GM18858 (cell line): ENCODE results near the gene MZT2B.
"Not testable (repeated sequence)": the region's sequence is repeated elsewhere in the genome, so short reads cannot be mapped to it uniquely, and the experiment has no call there.

ENCODE experiments used
- ATAC-seq: cut with Tn5 transposase; IDR thresholded peaks from one replicate; pipeline ENCODE4 v1.9.1; 2021; ENCODE audit not compliant: unreplicated experiment

The MZT2B gene

DNA sequence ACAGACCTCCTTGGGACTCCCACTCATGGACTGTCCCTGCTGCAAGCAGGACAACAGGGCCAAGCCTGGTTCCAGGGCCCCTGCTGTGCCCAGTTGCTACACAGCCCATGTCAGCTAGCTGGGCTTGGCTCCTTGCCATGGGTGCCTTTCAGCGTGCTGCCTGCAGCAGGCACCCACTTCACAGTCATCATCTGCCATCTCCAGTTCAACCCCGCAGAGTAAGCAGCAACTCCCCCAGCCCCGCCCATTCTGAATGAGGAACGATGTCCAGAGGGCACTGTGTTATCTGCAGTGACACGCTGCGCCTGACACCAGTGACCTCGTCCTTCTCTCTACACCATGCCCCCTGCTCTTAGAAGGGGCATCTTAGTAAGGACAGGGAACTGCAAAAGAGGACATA lies 20.5 kb downstream of the MZT2B start:
- ATAC-seq, result not testable (repeated sequence)

DNA sequence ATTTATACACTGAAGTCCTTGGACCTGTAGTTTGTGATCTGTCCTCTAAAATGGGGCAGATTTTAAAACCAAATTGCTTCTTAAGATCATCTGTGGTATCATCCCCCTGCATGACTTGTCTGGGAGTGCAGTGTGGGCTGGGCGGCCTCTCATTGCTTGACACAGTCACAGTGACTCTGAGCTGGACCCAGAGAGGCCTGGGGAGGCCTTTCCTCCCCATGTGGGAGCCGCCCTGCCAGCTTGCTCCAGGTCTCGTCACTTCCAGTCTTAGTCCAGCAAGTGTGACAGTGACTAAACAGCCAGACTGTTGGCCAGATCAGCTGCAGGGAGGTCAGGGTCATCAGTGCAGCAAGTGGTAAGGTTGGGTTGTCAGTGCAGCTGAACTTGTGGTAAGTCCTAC lies 21.1 kb downstream of the MZT2B start:
- not testable (repeated sequence) for ATAC-seq

- ATAC-seq, result not testable (repeated sequence)
Measured at GRCh38 chr2:130207051-130207450, 25.0 kb downstream of the MZT2B start.

- ATAC-seq, result not testable (repeated sequence)
Measured at GRCh38 chr2:130219147-130219546, 37.1 kb downstream of the MZT2B start.

- ATAC-seq, result not testable (repeated sequence)
Measured at GRCh38 chr2:130220505-130220904, 38.4 kb downstream of the MZT2B start.

- ATAC-seq, result peak; percentile 90
Measured at GRCh38 chr2:130222523-130222922, 40.5 kb downstream of the MZT2B start.

- not testable (repeated sequence) for ATAC-seq
Measured at GRCh38 chr2:130228005-130228404, 45.9 kb downstream of the MZT2B start.

DNA sequence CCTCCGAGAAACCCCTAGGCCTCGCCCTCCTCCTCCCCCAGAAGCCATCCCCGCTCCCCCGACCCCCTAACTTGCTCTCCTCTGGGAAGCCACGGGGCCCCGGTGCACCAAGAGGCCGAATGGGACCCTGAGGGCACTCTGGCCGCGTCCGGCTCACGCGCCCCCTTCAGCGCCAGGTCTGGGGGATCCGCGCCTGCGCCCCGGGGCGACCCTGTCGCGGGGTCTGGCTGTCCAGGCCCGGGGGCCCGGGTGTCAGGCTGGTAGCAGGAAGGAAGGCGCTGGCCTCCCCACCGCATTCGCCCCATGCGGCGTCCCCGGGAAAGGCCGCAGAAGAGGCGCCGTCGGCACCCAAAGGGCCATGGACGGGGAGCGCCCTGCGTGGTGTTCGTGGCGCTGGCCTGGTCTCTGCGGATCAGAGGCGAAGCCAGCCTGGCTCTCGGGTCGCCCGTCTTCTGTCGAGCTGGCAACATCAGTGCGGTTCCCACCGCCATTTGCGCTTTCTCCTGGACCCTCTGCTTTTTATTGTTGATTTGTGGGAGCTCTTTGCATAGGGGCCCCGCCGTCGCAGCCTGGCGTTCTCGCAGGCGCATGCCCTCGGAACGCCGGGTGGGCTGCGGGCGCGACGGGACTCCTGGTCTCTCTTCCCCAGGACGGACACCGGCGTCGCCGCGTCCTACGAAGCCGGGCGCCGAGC lies 46.6 kb downstream of the MZT2B start:
- not testable (repeated sequence) for ATAC-seq

DNA sequence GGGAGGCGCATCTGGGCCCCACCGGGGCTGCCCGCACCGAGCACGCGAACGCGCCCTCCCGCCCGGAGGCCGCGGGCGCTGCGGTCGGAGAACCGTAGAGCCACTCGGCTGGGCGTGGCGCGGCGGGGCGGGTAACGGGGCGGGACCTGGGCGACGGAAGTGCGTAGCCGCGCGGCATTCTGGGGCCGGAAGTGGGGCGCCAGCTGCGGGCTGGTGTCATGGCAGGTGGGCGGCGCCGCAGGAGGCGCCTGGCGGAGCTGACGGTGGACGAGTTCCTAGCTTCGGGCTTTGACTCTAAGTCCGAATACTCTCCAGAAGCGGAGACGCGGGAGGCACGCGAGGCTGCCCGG lies 47.1 kb downstream of the MZT2B start:
- peak; percentile 77 for ATAC-seq

GRCh38 chr2:130230376-130230775 lies 48.3 kb downstream of the MZT2B start:
- ATAC-seq, result not testable (repeated sequence)

- ATAC-seq, result not testable (repeated sequence)
Measured at GRCh38 chr2:130230907-130231306, 48.8 kb downstream of the MZT2B start.

DNA sequence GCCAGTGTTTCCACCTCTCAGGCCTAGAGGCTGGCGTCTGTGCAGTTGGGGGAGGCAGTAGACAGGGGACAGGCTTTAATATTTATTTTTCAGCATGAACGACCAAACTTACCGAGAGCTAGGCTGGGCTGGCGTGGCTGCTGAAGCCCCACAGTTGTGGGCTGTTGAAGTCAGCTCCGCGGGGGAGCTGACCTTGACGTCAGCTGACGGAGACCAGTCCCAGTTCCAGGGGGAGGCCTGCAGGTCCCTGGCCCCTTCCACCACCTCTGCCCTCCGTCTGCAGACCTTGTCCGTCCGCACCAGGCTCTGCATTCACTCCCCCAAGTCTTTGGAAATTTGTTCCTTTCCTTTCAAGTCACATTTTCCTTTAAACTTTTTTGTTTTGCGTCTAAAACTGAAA lies 49.6 kb downstream of the MZT2B start:
- ATAC-seq, result no peak

DNA sequence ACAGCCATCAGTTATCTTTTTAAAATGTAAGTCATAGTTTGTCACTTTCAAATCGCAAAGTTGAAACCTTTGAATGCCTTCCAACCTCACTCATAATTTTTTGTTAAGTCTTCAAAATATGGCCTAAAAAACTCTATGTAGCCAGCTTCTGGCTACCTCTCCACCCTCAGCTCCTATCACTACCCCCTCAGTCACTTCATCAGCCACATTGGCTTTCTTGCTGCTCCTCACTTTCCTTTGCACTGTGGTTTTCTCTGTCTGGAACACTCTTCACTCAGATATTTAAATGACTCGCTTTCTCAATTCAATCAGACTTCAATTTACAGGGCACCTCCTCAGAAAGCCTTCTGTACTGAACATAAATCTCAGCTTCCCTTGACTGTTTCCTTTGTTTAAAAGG lies 51.0 kb downstream of the MZT2B start:
- ATAC-seq, result not testable (repeated sequence)

DNA sequence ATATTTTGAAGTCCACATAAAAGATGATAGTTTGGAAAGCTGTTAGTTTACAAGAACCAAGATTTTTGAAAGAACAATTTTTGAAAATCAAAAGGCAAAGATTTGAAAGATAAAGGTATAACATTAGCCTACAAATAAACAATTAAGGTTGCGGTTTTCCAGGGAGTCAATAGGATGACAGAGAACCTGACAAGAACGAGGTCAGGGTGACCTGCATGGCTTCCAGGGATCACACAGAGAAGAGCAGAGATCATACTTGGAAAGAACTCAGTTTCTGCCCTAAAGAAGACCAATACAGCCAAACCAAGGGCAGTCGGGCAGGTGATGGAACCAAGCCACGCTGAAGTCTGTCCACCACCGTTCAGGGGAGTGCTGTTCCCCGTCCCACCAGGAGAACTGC lies 57.5 kb downstream of the MZT2B start:
- not testable (repeated sequence) for ATAC-seq
